DMS153 treated with DMSO at 0.1 percent for 48 hours (cell line): ENCODE measurements around the gene RTN4RL2.

Experiments
- DNase-seq: peaks from one replicate; lab custom pipeline; 2025; ENCODE audit not compliant: unreplicated experiment; lab: John Stamatoyannopoulos, UW

RTN4RL2 gene

DNA sequence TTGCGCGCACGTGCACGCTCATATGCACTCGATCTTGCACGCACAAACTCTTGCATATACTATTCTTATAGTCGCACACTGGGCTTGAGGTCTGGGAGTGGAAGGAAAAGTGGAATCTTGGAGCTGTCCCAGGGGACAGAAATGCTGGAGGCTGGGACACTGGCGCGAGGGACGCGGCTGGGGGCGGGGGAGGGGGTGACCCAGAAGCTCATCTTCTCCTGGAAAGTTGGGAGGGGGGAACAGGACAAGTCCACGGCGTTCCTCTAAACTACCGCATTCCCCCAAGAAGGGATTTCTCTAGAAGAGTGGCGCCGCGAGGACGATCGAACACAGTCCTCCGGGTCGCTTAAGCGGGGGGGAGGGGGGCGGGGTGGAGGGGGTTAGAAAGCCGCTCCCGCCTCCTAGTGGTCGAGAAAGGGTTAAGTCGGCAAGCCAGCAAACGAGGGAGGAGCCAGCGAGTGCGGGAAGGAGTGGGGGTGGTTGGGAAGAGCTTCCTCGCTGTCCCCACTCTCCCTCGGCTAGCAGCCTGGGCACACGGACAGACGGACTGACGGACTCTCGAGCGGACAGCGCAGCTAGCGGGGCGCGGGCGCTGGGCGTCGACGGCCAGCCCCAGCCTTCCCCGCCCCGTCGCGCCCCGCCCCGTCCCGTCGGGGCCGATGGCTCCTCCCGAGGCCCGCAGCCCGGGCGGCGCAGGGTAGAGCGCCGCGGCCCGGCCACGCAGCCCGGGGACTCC is at the start of gene RTN4RL2:
Gene RTN4RL2, plus strand, starts transcription at position 507 of the 736 bp plus-strand sequence. CDS start 338 bp downstream, outside the sequence.
- no peak for DNase-seq

DNA sequence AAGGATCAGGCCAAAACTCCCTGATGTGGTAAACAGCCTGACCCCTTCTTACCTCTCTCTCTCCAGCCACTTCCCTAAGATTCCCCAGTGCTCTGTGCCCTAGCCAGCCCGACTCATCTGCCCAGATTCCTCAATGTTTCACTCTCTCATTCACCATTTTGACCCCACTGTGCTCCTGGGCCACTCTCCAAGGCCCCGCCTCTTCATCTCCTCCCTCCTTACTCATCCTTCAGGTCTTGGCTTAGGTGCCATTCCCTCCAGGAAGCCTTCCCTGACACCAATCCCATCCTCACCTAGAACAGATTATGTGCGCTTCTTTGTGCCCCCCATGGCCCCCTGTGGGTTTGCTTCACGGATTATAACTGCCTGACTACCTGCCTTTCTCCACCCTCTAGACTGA is 46.6 kb upstream of the RTN4RL2 start:
- no peak for DNase-seq

GRCh38 chr11:57414612-57415212 is 45.6 kb upstream of the RTN4RL2 start:
- no peak for DNase-seq

- no peak for DNase-seq
Measured at GRCh38 chr11:57416436-57416835, 43.9 kb upstream of the RTN4RL2 start.

DNA sequence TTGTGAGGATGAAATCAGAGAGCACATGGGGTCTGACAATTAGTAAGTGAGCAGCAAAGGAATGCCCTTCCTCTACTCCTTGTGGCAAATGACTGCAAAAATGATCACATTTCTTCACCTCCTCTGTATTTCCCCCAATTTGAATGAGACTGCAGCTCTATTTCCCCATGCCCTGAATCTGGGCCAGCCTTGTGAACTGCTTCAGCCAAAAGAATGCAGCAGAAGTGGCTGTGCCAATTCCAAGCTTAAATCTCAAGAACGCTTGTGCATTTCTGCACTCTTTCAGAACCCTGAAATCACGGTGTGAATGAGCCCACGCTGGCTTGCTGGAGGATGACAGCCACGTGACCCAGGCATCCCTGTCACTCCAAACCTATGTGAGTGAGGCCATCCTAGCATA is 43.3 kb upstream of the RTN4RL2 start:
- no peak for DNase-seq

DNA sequence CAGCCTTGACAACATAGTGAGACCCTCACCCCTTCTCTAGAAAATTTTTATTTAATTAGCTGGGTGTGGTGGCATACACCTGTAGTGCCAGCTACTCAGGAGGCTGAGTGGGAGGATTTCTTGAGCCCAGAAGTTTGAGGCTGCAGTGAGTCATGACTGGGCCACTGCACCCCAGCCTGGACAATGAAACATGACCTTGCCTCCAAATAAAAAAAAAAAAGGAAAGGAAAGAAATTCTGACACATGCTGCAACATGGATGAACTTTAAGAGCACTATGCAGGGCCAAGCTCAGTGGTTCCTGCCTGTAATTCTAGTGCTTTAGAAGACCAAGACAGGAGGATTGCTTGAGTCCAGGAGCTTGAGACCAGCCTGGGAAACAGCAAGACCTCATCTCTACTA is 42.2 kb upstream of the RTN4RL2 start:
- DNase-seq, result no peak

GRCh38 chr11:57419146-57419545 is 41.2 kb upstream of the RTN4RL2 start:
- no peak for DNase-seq

DNA sequence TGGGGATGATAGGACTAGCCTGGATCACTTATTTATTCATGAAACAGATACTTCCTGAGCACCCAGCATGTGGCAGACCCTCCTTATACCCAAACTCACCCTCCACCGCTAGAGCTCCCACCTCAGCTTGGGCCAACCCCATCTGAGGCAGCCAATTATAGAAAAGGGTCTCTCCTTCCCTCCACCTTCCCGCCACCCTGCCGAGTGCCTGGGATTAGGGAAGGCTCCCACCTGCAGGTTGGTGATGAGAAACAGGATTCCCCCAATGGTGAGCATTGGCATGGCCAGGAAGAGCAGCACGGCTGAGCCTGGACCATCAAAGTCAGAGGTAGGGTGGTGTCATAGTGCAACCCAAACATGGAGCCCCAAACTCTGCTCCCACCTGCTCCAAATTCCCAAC is 39.3 kb upstream of the RTN4RL2 start:
- DNase-seq, result no peak

DNA sequence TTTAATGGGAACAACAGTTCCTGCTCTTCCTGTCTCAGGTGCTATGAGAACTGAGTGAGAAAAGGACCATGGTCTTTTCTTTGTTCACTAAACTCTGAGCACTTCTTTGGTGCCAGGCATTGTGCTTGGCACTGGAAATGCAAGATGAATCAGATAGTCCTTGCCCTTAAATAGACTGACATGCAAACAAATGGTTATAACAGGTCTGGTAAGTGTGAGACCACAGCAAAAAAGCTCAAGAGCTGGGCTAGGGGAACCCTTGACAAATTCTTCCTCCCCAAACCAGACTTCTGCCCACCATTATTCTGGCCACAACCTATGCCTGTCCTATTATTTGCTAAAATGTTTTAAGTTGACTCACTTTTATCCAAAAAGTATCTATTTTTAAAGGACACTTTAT is 38.5 kb upstream of the RTN4RL2 start:
- no peak for DNase-seq

DNA sequence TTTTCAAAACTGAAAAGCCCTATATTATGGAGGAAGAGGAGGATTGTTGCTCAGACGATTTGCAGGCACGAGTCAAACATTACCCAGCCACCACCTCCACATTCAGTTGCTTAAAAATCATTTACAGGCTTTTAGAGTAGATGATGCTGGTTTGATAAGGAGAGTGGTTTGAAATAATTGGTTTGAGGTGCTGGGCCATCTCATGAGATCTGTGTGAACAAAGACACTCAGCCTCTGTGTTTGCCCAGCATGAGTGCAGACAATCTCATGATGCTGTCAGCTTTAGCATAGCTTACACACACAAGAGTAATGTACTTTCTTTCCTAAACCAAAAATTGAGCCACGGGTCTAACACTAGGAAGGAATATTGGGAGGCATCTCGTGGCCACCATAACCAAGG is 37.7 kb upstream of the RTN4RL2 start:
- DNase-seq, result no peak

- no peak for DNase-seq
Measured at GRCh38 chr11:57424137-57424791, 36.1 kb upstream of the RTN4RL2 start.

DNA sequence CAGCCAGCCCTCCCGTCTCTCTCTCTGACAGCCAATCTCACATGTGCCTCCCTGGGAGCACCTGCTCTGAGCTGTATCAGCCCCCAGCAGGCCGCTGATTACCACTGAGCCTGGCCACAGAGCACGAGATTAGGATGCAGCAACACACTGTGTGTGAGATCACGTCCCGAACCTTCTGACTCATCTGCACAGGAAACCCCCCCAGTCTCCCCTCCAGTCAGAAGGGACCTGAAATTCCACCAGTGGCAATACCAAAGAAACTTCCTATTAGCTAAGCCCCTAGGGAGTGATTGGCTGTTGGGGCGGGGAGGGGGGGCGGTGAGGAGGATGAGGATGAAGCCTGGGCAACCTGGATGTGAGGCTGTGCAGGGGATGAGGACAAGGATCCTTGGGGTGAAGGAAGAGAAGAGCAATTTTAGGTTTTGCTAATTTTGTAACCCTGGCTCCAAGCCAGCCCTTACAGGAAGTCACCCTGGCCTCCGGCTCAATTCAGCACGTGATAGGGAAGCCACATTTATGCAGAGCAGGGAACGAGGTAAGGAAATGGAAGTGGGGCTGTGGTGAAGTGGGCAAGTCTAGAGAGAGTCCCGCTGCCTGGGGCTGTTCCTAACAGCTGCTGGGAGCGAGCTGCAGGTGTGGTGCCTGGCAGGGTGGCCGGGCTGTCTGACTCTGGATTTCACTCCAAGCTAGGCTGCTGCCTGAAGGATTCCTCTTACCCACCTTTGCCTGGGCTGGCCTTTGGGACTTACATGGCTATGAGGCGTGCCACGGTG is 35.4 kb upstream of the RTN4RL2 start:
- peak; percentile 34 for DNase-seq

GRCh38 chr11:57425565-57426438 is 34.5 kb upstream of the RTN4RL2 start:
- no peak for DNase-seq

DNA sequence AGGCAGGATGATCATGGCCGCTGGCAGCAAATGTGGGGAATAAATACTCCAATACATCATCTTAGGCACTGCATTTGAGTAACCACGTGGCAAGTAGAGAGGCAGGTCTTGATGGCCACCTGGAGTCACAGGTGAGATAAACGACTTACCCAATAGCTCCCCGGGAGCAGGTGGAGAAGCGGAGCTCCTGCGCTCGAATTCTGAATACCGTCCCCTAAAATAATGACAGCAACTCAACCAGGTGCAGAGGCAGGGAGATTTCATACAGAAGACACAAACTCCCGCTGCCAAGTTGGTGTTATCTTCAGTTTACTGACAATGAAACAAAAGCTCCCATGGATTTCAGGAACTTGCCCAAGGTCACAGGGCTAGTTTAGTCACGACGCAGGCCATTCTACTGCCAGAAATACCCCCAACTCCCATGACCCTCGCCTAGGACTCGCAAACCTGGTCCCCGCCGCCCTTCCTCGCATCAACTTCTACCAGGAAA is 33.8 kb upstream of the RTN4RL2 start:
- peak; percentile 34 for DNase-seq

DNA sequence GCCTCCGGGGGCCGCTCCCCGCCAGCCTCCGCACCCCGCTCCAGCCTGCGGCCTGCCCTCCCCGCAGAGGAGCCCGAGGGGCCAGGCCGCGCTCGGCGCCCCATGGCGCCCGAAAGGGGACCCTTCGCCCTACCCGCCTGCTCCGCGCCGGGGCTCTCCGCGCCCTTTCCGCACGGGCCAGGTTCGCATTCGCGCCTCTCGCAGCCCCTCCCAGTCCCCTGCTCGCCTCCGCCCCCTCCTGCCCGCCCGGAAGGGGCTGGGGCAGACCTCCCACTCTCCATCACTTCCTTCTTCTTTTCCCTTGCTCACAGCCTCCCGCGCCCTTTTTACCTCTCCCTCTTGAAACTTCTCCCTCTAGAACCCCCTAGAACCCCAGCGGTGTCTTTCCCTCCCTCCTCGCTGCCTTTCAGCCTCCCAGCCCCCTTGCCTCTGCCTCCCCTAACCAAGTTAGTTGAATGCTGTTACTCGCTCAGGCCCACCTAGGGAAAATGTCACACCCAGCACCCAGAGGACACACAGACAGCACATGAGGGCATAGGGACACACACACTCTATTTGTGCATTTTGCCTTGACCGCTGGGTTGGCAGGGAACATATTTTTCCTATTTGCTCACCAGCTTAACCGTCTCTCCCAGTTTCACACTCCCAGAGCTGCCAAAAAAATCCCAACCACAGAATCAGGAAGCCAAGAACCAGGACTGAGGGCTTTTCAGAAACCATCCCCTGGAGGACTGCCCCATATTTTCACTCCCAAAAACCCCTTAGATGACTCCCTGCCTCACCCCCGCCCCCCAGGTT is 33.2 kb upstream of the RTN4RL2 start, which contains the start of gene SLC43A3:
Gene SLC43A3, minus strand, starts transcription at position 193 of the 798 bp plus-strand sequence. CDS start 949 bp downstream, outside the sequence.
- DNase-seq, result peak; percentile 28

- no peak for DNase-seq
Measured at GRCh38 chr11:57427727-57428082, 32.6 kb upstream of the RTN4RL2 start.

- no peak for DNase-seq
Measured at GRCh38 chr11:57428643-57429042, 31.7 kb upstream of the RTN4RL2 start.

DNA sequence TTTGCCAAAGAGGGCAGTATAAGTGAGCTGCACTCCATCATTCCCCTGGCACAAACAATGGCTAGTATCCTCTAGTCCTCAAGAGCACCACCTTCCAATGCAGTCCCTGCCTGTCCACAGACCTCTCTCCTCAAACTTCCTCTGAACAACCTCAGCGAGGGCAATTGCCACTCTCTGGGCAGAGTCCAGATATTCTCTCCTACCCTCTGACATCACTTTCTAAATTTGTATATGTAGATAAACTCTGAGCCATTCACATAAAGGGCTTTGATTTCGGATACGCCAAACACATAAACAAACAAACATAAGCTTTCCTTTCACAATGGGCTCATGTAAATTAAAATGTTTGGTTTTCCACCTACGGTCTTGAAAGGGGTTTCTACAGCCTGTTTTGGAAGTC is 30.4 kb upstream of the RTN4RL2 start:
- peak; percentile 31 for DNase-seq

DNA sequence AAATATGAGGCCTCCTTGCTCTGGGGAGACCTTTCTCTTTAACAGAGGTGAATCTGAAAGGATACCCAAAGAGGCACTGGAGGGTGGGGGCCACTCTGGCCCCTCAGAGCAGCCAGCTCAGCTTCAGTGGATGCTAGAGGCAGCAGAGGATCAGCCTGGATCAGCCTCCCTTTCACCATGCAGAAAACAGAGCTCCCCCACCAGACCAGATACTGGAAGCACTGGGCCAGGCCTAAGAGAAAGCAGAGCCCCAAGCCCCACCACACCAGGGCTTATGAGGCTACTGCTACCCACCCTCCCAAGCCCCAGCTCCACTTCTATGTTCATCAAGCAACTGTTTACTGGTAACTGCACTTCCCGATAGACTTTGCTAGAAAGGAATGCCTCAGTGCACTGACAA is 29.4 kb upstream of the RTN4RL2 start:
- DNase-seq, result no peak
